Liver (tissue), 9 donors: Measurements from ENCODE around the gene MALRD1. TPM values are rescaled to one million over a fixed set of nuclear protein-coding genes. Genes with fewer than 3 reads are reported as not detected.
"Not testable (repeated sequence)": the region's sequence is repeated elsewhere in the genome, so short reads cannot be mapped to it uniquely, and the experiment has no call there.

Experiments used
- DNase-seq: peaks from one replicate; pipeline ENCODE4 v3.0.0-alpha.2; 2017; ENCODE audit warnings: low spot score
- H3K27ac ChIP-seq, 2 donors: one replicate each; pipeline ENCODE4 v1.7.0; 2013; ENCODE audit warnings: inconsistent platforms in 2 of 2, low read length in 2 of 2, control low read depth in 1 of 2, low read depth in 1 of 2, mild to moderate bottlenecking in 1 of 2
- H3K27me3 ChIP-seq, 4 donors: one replicate each; pipeline versions ENCODE4 v1.6.1 to v1.7.0; 2013; ENCODE audit warnings: low read length in 3 of 4, inconsistent platforms in 1 of 4, mild to moderate bottlenecking in 1 of 4, moderate library complexity in 1 of 4; ENCODE audit not compliant: control insufficient read depth in 4 of 4, insufficient read depth in 4 of 4
- H3K36me3 ChIP-seq, 4 donors: one replicate each; pipeline versions ENCODE4 v1.6.1 to v1.7.0; 2013; ENCODE audit warnings: low read length in 3 of 4, mild to moderate bottlenecking in 3 of 4, low read depth in 1 of 4, moderate library complexity in 1 of 4; ENCODE audit not compliant: control insufficient read depth in 4 of 4, insufficient read depth in 3 of 4
- H3K4me1 ChIP-seq, 4 donors: one replicate each; pipeline versions ENCODE4 v1.6.1 to v1.7.0; 2013; ENCODE audit warnings: low read length in 3 of 4, mild to moderate bottlenecking in 3 of 4, moderate library complexity in 1 of 4; ENCODE audit not compliant: control insufficient read depth in 4 of 4, insufficient read depth in 4 of 4
- H3K4me3 ChIP-seq, 3 donors: one replicate each; pipeline versions ENCODE4 v1.6.1 to v1.7.0; 2013; ENCODE audit warnings: low read length in 3 of 3, control low read depth in 1 of 3, low read depth in 1 of 3, mild to moderate bottlenecking in 1 of 3
- H3K9ac ChIP-seq, 2 donors: one replicate each; pipeline ENCODE4 v1.7.0; 2013; ENCODE audit warnings: low read length in 2 of 2, mild to moderate bottlenecking in 2 of 2, moderate library complexity in 2 of 2, control low read depth in 1 of 2, low read depth in 1 of 2
- H3K9me3 ChIP-seq, 4 donors: one replicate each; pipeline versions ENCODE4 v1.6.1 to v1.7.0; 2013; ENCODE audit warnings: low read length in 3 of 4; ENCODE audit not compliant: control insufficient read depth in 4 of 4
- EGR1 ChIP-seq, 2 donors: IDR thresholded peaks; 2 replicates each; pipeline ENCODE4 v1.6.1; 2016 to 2018; ENCODE audit warnings: antibody characterized with exemption in 2 of 2, low read depth in 2 of 2
- FOXA1 ChIP-seq: IDR thresholded peaks from 2 replicates; pipeline ENCODE4 v1.6.1; 2016; ENCODE audit warnings: antibody characterized with exemption
- FOXA2 ChIP-seq: IDR thresholded peaks from 2 replicates; pipeline ENCODE4 v1.6.1; 2016; ENCODE audit warnings: antibody characterized with exemption
- GABPA ChIP-seq, 2 donors: IDR thresholded peaks in 1 of 2; conservative IDR thresholded peaks in 1 of 2; 2 replicates each; pipeline ENCODE4 v1.6.1; 2016; ENCODE audit warnings: antibody characterized with exemption in 2 of 2, mild to moderate bottlenecking in 1 of 2, moderate library complexity in 1 of 2
- HNF4A ChIP-seq, 2 donors: conservative IDR thresholded peaks; 2 replicates each; pipeline ENCODE4 v1.6.1; 2016; ENCODE audit warnings: antibody characterized with exemption in 2 of 2, mild to moderate bottlenecking in 2 of 2
- HNF4G ChIP-seq: IDR thresholded peaks from 2 replicates; pipeline ENCODE4 v1.6.1; 2016; ENCODE audit warnings: antibody characterized with exemption
- JUND ChIP-seq, 2 donors: IDR thresholded peaks; 2 replicates each; pipeline ENCODE4 v1.6.1; 2016; ENCODE audit warnings: antibody characterized with exemption in 2 of 2
- NR2F2 ChIP-seq: IDR thresholded peaks from 2 replicates; pipeline ENCODE4 v1.6.1; 2016; ENCODE audit warnings: antibody characterized with exemption
- RAD21 ChIP-seq, 2 donors: IDR thresholded peaks; 2 replicates each; pipeline ENCODE4 v1.6.1; 2016; ENCODE audit warnings: antibody characterized with exemption in 2 of 2, mild to moderate bottlenecking in 2 of 2
- RXRA ChIP-seq, 2 donors: IDR thresholded peaks; 2 replicates each; pipeline ENCODE4 v1.6.1; 2017 to 2018; ENCODE audit warnings: antibody characterized with exemption in 2 of 2, mild to moderate bottlenecking in 1 of 2
- SP1 ChIP-seq: IDR thresholded peaks from 2 replicates; pipeline ENCODE4 v1.6.1; 2018; ENCODE audit warnings: antibody characterized with exemption, mild to moderate bottlenecking
- TAF1 ChIP-seq: conservative IDR thresholded peaks from 2 replicates; pipeline ENCODE4 v1.6.1; 2016; ENCODE audit warnings: antibody characterized with exemption, mild to moderate bottlenecking
- YY1 ChIP-seq: IDR thresholded peaks from 2 replicates; pipeline ENCODE4 v1.6.1; 2016; ENCODE audit warnings: antibody characterized with exemption, mild to moderate bottlenecking
- WGBS: extraction: QIAGEN DNeasy Blood & Tissue Kit; methylation state at CpG from one replicate; pipeline ENCODE4 v1.1.7; 2013; 5-methylcytosine and 5-hydroxymethylcytosine counted together
- polyA plus RNA-seq, 2 donors: library from polyadenylated mRNA; stranded (reverse) in 1 of 2; unstranded in 1 of 2; fragments of 200-250 nt in 1 of 2; fragments of >200 nt in 1 of 2; fragmentation: Nextera tagmentation in 1 of 2; extraction: Ambion mirVana in 1 of 2; gene quantifications; one replicate each; pipeline versions ENCODE4 v1.2.1 to v1.2.3, GENCODE V29; 2013 to 2015
- total RNA-seq, 2 donors: library from RNA; depleted of rRNA; stranded (reverse); fragments of >200 nt; gene quantifications; one replicate each; pipeline ENCODE4 v1.2.3, GENCODE V29; 2014
- TF ChIP-seq, protein P1 (sequence below): fragments of 150-350 bp; IDR thresholded peaks from 2 replicates; pipeline ENCODE4 v1.5.1; 2017; ENCODE audit warnings: improper control_type of control experiment, low read depth, low read length; ENCODE audit not compliant: missing input control
- TF ChIP-seq, protein P2 (sequence below): IDR thresholded peaks from 2 replicates; pipeline ENCODE4 v1.6.1; 2016; ENCODE audit warnings: antibody characterized with exemption
- TF ChIP-seq, protein P3 (sequence below): IDR thresholded peaks from 2 replicates; pipeline ENCODE4 v1.6.1; 2016; ENCODE audit warnings: antibody characterized with exemption
- TF ChIP-seq, protein P4 (sequence below): IDR thresholded peaks from 2 replicates; pipeline ENCODE4 v1.6.1; 2016; ENCODE audit warnings: antibody characterized with exemption
- TF ChIP-seq, protein P5 (sequence below): IDR thresholded peaks from 2 replicates; pipeline ENCODE4 v1.6.1; 2016; ENCODE audit warnings: antibody characterized with exemption, mild to moderate bottlenecking
- donor health status: healthy.
- donor health status: healthy.
- donor health status: healthy.
- donor health status: healthy.
- donor health status: healthy.

Gene MALRD1
- total and polyA plus RNA-seq, 4 donors: 0.37 to 0.59 TPM; not detected in 2

DNA sequence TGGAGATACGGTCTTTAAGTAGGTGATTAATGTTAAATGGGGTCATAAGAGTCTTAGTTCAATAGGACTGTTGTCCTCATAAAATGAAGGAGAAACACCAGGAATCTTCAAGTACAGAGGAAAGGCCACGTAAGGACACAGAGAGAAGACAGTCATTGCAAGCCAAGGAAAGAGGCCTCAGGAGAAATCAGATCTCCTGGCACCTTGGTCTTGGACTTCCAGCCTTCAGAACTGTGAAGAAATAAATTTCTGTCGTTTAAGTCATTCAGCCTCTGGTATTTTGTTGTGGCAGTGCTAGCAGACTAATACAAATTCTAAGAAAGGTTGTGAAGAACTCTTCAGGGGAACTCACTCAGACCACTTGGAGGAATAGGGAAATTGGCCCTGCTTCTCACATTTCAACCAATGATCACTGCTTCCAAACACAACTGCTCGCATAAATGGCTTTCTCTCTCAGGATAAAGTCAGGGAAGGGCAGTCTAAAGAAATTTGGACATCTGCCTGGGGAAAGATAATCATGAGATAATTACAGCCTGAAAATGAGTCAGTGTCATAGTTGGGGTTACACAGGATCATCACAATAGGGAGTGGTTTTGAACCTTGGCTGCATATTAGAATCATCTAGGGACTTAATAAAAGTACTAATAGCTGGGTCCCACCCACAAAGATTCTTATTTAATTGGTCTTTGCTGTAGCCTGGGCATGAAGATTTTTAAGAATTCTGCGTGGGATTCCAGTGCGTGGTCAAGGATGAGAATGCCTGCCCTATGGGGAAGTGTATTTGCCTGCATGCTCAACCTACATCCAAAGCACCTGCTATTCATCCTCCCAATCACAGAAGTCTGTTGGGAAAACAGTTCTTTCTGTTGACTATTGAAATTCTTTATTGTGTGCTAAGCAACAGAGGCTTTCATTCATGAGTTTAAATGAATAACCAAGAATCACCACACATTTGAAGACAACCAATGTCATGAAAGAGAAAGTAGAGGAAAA lies 457.0 kb downstream of the MALRD1 start:
- no peaks in the 10 kb centered on the region for H3K27me3 ChIP-seq
- no peak for DNase-seq
- H3K4me1 ChIP-seq: no peaks in the 10 kb centered on the region
- no peak overlapping the region for H3K27ac ChIP-seq
- no peaks in the 10 kb centered on the region for H3K9me3 ChIP-seq
- no peaks in the 10 kb centered on the region for H3K36me3 ChIP-seq
- WGBS: 82% methylated on average over 6 of the region's 6 CpGs
- TF ChIP-seq, protein P1, sequence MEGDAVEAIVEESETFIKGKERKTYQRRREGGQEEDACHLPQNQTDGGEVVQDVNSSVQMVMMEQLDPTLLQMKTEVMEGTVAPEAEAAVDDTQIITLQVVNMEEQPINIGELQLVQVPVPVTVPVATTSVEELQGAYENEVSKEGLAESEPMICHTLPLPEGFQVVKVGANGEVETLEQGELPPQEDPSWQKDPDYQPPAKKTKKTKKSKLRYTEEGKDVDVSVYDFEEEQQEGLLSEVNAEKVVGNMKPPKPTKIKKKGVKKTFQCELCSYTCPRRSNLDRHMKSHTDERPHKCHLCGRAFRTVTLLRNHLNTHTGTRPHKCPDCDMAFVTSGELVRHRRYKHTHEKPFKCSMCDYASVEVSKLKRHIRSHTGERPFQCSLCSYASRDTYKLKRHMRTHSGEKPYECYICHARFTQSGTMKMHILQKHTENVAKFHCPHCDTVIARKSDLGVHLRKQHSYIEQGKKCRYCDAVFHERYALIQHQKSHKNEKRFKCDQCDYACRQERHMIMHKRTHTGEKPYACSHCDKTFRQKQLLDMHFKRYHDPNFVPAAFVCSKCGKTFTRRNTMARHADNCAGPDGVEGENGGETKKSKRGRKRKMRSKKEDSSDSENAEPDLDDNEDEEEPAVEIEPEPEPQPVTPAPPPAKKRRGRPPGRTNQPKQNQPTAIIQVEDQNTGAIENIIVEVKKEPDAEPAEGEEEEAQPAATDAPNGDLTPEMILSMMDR: no peak
- TF ChIP-seq HNF4A (conservative IDR thresholded peaks at IDR 0.05): no peak
- TF ChIP-seq, protein P2, sequence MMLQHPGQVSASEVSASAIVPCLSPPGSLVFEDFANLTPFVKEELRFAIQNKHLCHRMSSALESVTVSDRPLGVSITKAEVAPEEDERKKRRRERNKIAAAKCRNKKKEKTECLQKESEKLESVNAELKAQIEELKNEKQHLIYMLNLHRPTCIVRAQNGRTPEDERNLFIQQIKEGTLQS: no peak
- TF ChIP-seq JUND (IDR thresholded peaks at IDR 0.05): no peak
- TF ChIP-seq, protein P3, sequence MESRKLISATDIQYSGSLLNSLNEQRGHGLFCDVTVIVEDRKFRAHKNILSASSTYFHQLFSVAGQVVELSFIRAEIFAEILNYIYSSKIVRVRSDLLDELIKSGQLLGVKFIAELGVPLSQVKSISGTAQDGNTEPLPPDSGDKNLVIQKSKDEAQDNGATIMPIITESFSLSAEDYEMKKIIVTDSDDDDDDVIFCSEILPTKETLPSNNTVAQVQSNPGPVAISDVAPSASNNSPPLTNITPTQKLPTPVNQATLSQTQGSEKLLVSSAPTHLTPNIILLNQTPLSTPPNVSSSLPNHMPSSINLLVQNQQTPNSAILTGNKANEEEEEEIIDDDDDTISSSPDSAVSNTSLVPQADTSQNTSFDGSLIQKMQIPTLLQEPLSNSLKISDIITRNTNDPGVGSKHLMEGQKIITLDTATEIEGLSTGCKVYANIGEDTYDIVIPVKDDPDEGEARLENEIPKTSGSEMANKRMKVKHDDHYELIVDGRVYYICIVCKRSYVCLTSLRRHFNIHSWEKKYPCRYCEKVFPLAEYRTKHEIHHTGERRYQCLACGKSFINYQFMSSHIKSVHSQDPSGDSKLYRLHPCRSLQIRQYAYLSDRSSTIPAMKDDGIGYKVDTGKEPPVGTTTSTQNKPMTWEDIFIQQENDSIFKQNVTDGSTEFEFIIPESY: no peak
- no peak for TF ChIP-seq SP1
- no peak for TF ChIP-seq RXRA (IDR thresholded peaks at IDR 0.05)
- TF ChIP-seq, protein P4, sequence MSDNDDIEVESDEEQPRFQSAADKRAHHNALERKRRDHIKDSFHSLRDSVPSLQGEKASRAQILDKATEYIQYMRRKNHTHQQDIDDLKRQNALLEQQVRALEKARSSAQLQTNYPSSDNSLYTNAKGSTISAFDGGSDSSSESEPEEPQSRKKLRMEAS: no peak
- TF ChIP-seq FOXA2: no peak
- TF ChIP-seq HNF4G: no peak
- no peak for TF ChIP-seq RAD21 (IDR thresholded peaks at IDR 0.05)
- TF ChIP-seq, protein P5, sequence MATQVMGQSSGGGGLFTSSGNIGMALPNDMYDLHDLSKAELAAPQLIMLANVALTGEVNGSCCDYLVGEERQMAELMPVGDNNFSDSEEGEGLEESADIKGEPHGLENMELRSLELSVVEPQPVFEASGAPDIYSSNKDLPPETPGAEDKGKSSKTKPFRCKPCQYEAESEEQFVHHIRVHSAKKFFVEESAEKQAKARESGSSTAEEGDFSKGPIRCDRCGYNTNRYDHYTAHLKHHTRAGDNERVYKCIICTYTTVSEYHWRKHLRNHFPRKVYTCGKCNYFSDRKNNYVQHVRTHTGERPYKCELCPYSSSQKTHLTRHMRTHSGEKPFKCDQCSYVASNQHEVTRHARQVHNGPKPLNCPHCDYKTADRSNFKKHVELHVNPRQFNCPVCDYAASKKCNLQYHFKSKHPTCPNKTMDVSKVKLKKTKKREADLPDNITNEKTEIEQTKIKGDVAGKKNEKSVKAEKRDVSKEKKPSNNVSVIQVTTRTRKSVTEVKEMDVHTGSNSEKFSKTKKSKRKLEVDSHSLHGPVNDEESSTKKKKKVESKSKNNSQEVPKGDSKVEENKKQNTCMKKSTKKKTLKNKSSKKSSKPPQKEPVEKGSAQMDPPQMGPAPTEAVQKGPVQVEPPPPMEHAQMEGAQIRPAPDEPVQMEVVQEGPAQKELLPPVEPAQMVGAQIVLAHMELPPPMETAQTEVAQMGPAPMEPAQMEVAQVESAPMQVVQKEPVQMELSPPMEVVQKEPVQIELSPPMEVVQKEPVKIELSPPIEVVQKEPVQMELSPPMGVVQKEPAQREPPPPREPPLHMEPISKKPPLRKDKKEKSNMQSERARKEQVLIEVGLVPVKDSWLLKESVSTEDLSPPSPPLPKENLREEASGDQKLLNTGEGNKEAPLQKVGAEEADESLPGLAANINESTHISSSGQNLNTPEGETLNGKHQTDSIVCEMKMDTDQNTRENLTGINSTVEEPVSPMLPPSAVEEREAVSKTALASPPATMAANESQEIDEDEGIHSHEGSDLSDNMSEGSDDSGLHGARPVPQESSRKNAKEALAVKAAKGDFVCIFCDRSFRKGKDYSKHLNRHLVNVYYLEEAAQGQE: no peak
- no peak for TF ChIP-seq TAF1
- TF ChIP-seq GABPA (IDR thresholded peaks at IDR 0.05 in 1 of 2, conservative IDR thresholded peaks at IDR 0.05 in 1 of 2): no peak
- no peak for TF ChIP-seq NR2F2
- TF ChIP-seq EGR1 (IDR thresholded peaks at IDR 0.05; ENCODE audit: low read depth in 2 of 2): no peak
- no peak for TF ChIP-seq YY1
- TF ChIP-seq FOXA1: no peak
- no peak overlapping the region for H3K4me3 ChIP-seq
- H3K9ac ChIP-seq: no peak overlapping the region

DNA sequence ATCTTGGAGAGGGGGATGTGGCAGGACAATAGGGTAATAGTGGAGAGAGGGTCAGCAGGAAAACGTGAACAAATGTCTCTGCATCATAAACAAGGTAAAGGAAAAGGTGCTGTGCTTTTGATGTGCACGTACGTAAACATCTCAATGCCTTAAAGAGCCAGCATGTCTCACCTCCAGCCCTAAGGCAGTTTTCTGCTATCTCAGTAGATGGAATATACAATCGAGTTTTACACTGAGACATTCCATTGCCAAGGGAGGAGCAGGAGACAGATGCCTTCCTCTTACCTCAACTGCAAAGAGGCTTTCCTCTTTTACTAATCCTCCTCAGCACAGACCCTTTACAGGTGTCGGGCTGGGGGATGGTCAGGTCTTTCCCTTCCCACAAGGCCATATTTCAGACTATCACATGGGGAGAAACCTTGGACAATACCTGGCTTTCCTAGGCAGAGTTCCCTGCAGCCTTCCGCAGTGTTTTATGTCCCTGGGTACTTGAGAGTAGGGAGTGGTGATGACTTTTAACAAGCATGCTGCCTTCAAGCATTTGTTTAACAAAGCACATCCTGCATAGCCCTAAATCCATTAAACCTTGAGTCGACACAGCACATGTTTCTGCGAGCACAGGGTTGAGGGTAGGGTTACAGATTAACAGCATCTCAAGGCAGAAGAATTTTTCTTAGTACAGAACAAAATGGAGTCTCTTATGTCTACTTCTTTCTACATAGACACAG lies 461.6 kb downstream of the MALRD1 start:
- 56% methylated on average over 8 of the region's 8 CpGs for WGBS
- not testable (repeated sequence) for H3K4me1 ChIP-seq, H3K27ac ChIP-seq, H3K9ac ChIP-seq, H3K4me3 ChIP-seq, H3K36me3 ChIP-seq, DNase-seq, H3K27me3 ChIP-seq, H3K9me3 ChIP-seq
